ENCODE data around the gene PAEP.

PAEP gene

DNA sequence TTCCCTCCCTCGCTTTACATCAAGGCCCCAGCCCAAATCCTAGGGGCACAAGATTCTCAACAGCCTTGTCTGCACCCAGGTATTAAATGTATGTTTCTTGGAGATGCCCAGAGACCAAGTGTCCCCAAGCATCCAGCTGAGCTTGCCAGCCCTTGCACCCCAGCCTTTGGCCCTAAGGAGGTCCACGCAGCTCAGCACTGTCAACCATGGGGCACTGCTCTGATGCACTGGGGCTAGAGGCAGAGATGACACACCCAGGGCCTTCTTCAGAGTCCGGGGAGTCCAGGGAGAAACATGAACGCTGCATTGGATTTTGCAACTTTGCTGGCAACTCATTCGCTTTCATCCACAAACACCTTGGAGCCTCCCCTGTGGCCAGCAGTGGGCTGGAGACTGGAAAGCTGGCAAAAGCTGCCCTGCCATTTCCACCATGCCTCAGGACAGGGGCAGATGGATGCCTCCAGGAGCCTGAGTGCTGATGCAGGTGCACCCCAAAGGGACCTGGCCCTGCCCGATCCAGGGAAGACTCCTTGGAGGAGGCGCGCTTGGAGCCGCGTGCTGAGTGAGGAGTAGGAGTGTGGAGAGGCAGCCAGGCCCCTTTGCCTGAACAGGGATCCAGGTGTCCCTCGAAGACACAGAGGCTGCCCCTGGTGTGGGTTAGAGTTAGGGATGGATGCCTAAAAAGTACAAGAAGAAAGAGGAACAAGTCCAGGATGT is 19.3 kb downstream of the PAEP start:
- DNase-seq, result no peak

DNA sequence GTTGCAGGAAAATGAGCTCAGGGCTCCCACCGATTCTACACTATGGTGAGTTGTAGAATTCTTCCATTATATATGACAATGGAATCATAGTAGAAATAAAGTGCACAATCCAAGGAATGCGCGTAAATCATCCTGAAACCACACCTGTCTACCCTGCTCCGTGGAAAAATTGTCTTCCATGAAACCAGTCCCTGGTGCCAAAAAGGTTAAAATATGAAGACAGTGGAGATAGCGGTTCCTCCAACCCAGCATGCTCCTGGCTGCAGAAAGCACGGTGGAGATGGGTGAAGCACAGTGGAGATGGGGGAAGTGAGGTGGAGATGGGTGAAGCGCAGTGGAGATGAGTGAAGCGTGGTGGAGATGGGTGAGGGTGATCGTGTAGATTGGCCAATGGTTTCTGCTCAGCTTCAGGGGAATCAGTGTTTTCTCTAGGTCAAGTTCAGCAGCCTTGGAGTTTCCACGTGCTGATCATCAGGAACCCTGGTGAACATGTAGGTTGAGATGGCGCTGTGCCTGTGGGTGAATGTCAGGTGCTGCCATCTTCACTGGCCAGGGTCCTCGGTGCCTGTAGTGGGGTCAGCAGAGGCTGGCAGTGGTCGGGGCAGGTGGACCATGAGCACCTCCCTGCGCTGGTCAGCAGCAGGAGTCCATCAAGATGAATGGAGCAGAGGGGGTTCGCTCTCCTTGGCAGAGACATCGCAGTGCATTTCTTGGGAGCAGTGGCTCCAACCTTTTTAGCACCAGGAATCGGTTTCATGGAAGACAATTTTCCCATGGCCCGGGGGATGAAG is 20.3 kb downstream of the PAEP start:
- DNase-seq, result no peak

- no peak for DNase-seq
Measured at GRCh38 chr9:135582541-135582940, 21.0 kb downstream of the PAEP start.

GRCh38 chr9:135582966-135583687 is 21.6 kb downstream of the PAEP start:
- DNase-seq, result no peak

DNA sequence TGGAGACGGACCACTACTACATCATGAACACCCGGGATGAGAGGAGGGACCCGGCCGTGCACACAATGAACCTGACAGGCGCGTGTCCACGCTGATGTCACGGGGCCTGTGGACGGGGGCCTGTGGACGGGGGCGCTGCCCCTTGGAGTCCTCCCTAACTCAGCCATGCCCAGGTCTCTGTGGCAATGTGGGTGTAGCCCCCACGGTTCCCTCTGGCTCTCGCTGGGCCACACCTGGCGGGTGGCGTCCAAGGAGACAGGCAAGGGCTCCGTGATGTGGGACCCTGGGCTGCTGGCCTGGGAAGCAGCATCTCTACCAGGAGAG is 22.1 kb downstream of the PAEP start:
- no peak for DNase-seq

GRCh38 chr9:135584371-135584770 is 22.8 kb downstream of the PAEP start:
- DNase-seq, result no peak

- no peak for DNase-seq
Measured at GRCh38 chr9:135584934-135585333, 23.4 kb downstream of the PAEP start.

DNA sequence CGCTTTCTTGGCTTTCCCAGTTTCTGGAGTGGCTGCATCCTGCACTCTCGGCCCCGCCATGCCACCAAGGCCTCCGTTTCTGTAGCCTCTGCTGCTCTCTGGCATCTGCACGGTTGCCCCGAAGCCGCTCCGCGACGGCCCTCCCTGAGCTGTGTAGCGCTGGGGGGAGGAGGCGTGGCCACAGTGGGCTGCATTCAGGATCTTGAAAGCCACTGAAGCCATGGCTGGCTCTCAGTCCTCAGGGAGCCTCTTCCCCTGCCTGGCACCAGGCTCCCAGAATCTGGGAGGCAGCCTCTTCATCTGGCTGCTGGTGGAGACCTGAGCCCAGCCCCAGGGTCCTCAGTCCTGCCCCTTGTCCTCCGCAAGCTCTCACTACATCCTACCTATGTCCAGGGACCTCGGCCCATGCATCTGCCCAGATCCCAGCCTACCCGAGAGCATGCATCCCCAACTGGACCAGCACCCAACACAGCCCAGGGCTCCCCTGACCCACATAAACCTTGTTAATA is 25.1 kb downstream of the PAEP start:
- no peak for DNase-seq

DNA sequence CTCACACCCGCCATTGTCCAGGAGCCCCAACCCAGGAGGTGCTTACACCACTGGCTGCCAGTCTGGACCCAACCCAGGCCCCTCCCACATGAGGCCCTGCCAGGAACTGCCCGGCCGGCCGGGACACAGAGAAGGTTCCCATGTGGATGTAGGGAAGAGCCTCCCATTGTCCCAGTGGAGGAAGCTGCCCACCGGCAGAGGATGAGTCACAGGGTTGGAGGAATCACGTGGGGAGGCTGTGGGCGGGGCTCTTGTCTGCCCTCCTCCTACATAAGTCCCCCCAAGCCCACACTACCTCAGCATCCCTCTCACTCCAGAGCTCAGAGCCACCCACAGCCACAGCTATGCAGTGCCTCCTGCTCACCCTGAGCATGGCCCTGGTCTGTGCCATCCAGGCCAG is 26.1 kb downstream of the PAEP start:
- DNase-seq, result no peak

- DNase-seq, result no peak
Measured at GRCh38 chr9:135588371-135588770, 26.8 kb downstream of the PAEP start.

- DNase-seq, result no peak
Measured at GRCh38 chr9:135588886-135589595, 27.5 kb downstream of the PAEP start.

DNA sequence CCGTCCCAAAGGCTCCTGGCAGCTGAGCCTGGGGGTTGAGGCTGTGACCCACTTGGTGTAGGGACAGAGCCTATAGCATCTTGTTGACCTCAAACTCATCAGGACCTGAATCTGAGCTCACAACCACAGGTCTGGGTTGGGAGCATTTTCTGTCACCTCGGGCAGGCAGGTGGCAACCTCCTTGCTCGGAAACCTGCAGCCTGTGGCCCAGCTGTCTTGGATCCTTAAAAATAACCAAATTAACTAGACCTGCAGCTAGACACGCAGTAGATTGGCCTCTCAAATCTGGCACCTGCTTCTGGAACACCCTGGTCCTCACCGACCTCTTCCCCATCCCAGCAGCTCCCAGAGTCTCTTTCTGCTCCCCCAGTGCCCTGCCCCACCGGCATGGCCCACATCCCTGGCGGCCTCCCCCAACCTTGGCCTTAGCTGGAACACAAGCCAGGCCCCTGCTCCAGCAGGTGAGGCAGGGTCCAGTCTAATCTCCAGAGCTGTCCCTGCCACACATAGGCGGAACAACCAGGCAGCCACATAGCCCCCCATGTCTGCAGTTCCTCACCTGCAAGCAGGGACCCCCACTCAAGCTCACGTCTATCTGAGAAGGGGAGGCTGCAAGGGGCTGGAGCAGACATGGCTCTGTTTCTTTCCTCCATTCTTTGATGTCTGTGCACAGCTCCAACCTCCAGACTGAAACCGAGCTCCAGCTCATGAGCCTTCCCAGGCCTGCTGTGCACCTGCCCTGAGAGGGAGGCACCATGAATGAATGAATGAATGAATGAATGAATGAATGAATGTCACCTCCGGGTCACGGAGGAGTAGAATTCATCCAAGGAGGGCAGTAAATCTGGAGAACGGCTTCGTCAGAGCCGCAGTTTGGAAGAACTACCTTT is 28.3 kb downstream of the PAEP start:
- no peak for DNase-seq

GRCh38 chr9:135590486-135591079 is 29.0 kb downstream of the PAEP start:
- no peak for DNase-seq

GRCh38 chr9:135591506-135592330 is 30.2 kb downstream of the PAEP start:
- no peak for DNase-seq

DNA sequence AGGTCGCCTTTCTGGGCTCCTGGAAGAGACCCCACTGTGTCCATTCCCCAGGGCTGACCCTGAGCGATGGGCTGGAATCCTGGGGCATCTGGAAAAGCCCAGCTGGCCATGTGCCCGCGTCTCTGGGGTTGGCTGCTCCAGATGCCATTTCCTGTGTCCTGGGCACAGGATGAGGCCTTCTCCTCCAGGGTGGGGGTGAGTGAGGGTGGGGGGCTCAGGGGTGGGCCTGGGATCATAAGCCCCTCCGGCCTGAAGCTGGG is 30.7 kb downstream of the PAEP start:
- DNase-seq, result no peak

DNA sequence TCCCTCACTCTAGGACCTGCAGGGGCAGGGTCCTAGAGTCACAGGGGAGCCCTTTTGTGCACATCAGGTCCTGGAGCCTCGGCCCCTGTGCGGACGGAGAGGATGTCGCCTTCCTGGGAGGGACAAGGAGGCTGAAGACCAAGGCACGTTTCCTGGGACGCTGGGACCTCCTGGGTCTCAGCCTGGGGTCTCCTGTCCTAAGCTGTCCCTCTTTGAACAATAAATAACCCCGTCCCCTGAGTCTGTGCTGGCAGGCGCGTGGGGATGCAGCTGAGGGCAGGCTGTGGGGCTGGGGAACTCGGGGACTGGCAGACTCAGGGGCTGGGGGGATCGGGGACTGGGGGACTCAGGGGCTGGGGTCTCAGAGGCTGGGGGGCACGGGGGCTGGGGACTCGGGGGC is 31.1 kb downstream of the PAEP start:
- no peak for DNase-seq

- DNase-seq, result no peak
Measured at GRCh38 chr9:135596211-135596610, 34.7 kb downstream of the PAEP start.

DNA sequence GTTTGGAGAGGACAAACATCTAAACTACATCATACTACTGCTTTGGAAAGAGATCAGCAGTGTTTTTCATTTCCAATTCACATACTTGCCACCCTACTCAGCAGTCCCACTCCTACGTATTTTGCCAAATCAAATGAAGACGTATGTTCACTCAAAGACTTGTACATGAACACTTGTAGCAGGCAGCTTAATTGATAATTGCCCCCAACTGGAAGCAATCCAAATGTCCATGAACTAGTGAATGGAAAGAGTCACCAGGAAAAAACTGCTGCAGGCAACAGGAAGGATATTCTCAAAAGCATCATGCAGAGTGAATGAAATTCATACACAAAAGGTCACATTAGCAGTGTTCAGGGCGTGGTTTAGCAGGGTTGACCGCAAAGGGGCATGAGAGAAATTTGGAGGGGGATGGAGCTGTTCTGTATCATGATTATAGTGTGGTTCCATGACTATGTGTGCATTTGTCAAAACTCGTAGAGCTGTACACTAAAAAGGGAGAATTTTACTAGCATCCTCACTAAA is 38.8 kb downstream of the PAEP start:
- DNase-seq, result no peak

GRCh38 chr9:135601988-135602387 is 40.4 kb downstream of the PAEP start:
- DNase-seq, result no peak

DNA sequence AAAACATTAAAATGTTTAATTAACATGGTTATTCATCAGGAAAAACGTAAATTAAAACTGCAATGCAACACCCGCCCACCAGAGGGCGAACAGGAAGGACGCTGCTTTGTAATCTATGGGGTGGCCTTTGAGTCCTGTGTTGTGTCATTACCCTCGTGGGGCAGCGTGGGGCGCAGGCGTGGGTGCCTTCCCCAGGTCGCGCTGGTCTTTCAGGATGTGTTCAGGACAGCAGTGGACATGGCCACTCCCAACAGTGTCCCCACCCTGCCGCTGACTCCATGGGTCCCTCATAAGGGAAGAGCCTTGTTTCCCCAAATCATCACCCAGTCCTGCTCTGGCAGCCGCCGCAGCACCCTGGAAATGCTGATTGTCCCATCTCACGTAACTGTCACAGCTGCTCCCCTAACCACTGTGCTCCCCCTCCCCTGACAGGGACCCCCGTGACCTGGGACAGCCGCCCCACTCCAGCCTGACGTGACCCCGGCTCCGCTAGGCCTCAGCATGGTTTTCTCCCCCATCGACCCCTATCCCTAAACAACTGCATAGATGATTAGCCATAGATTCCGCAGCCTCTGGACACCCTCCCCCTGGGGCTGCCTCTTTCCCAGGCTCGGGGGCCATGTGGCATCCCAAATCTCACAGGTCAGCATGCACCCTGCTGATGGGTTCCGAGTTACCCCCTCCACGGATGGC is 41.4 kb downstream of the PAEP start:
- peak; percentile 84 for DNase-seq
